GM12801 (cell line): ENCODE measurements around the gene KRT6C.

Experiments used
- TF ChIP-seq, protein P1 (sequence below): IDR thresholded peaks from one replicate; pipeline ENCODE4 v1.5.1; 2011; ENCODE audit warnings: control low read depth; ENCODE audit not compliant: insufficient read length; ENCODE audit errors: extremely low read depth

KRT6C gene

DNA sequence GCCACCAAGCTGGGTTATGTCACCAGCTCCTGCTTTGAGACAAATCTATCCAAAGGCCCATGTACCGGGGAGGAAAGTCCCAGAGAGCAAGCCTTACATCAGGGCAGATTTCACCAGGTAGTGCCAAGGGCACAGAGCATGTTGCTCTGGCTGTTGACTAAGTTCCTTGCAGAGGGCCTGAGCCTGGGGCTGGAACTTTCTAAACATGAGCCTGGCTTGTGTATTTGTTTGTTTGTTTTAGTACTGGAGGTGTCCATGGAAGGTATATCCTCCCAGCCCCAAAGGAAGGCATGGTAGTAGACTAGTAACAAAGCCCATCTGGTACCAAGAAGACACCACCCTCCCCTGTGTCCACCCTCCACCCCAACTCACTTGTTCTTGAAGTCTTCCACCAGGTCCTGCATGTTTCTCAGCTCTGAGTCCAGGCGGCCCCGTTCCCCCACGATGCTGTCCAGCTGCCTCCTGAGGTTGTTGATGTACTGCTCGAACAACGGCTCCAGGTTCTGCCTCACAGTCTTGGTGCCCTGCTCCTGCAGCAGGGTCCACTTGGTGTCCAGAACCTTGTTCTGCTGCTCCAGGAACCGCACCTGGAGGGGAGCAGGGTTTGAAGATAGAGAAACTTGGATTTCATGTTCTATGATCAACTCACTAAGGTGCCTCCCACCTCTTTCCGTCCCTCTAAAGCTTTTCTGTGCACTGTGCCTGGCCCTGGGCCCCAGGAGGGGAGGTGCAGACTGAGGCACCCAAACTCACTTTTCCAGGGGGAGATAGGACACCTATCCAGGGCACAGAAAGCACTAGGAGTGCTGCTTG lies 45.2 kb upstream of the KRT6C start:
- TF ChIP-seq, protein P1, sequence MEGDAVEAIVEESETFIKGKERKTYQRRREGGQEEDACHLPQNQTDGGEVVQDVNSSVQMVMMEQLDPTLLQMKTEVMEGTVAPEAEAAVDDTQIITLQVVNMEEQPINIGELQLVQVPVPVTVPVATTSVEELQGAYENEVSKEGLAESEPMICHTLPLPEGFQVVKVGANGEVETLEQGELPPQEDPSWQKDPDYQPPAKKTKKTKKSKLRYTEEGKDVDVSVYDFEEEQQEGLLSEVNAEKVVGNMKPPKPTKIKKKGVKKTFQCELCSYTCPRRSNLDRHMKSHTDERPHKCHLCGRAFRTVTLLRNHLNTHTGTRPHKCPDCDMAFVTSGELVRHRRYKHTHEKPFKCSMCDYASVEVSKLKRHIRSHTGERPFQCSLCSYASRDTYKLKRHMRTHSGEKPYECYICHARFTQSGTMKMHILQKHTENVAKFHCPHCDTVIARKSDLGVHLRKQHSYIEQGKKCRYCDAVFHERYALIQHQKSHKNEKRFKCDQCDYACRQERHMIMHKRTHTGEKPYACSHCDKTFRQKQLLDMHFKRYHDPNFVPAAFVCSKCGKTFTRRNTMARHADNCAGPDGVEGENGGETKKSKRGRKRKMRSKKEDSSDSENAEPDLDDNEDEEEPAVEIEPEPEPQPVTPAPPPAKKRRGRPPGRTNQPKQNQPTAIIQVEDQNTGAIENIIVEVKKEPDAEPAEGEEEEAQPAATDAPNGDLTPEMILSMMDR = no peak

DNA sequence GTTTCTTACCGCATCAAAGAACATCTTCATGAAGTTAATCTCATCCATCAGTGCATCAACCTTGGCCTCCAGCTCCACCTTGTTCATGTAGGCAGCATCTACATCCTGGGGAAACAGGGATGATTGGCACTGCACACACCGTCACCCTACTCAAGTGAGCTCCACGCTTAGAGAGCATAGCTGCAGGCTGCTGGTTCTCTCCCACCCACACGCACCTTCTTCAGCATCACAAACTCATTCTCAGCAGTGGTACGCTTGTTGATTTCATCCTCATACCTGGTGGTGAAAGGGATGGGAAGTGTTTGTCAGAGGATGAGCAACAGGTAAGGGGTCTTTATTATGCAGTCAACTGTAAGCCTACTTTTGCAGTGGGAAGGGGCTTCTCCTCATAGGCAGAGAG lies 44.3 kb upstream of the KRT6C start:
- TF ChIP-seq, protein P1 = no peak

DNA sequence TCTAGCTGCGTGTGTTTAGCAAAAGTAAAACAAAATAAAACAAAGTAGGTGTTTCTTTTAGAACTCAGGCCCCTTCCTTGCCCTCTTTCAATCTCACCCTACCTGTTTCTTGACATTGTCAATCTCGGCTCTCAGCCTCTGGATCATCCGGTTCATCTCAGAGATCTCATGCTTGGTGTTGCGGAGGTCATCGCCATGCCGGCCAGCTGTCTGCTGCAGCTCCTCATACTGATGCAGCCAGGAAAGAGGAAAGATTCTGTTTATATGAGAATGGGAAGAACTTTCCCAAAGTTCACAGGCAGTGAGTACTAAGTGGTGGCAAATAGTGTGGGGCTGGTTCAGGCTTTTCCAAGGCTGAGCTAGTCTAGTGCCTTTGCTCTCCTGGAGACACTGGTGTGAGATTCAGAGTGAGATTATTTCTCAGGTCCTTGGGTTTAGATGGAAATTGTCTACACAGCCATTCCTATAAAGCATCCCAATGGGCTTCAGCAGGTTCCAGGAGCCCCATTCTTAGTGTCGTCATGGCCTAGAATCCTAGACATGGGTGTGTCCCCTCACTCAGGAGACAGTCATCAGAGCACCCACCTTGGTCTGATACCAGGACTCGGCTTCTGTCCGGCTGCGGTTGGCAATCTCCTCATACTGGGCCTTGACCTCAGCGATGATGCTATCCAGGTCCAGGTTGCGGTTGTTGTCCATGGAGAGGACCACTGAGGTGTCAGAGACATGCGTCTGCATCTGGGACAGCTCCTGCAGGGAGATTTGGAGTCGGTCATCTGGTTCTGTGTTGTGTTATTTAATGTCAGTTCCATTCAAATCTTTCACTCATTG lies 43.6 kb upstream of the KRT6C start:
- TF ChIP-seq, protein P1 = no peak

DNA sequence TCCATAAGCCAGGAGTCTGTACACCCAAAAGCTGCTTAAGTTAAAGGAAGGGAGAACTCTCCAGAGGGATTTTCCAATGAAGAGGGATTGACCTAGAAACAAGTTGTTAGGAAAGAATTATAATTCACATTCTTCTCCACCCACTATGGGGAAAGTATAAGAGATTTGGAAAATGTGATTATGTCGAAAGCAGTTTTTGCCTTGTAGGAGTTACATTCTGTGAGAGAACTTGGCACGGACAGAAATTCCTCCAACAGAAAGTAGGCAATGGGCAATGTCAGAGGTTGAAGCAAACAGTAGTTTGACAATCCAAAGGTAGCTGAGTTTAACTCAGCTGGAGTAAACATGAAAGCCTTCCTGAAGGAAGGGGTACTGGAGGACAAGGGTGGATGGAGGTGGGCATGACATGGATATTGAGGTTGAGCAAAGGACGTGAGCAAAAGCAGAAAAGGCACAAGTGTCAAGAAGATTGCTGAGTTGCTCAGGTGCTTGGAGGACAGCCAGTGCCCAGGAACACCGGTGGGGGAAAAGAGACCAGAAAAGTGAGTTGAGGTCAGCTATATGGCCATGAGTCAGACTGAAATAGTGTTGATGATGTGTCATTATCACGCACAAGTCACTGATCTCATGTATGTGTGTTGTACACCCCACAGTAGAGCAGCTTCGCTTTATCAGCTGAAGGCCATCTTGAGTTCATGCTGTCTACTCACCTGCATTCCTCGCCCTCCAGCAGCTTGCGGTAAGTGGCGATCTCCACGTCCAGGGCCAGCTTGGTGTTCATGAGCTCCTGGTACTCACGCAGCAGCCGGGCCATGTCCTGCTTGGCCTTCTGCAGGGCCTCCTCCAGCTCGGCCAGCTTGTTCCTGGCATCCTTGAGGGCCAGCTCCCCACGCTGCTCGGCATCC lies 42.6 kb upstream of the KRT6C start:
- TF ChIP-seq, protein P1 = no peak

DNA sequence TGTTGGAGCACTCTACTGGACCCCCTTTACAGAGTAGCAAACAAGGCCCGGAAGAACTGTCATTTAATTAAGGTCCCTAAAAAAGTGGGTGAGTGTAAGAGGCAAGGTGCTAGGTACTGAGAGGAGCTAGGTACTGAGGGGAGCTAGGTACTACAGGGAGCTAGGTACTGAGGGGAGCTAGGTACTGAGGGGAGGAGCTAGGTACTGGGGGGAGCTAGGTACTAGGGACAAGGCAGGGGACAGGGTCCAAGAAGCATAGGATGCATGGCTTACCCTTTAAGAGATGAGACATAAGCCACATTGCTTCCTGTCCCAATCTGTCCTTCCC lies 41.7 kb upstream of the KRT6C start:
- TF ChIP-seq, protein P1 = no peak

DNA sequence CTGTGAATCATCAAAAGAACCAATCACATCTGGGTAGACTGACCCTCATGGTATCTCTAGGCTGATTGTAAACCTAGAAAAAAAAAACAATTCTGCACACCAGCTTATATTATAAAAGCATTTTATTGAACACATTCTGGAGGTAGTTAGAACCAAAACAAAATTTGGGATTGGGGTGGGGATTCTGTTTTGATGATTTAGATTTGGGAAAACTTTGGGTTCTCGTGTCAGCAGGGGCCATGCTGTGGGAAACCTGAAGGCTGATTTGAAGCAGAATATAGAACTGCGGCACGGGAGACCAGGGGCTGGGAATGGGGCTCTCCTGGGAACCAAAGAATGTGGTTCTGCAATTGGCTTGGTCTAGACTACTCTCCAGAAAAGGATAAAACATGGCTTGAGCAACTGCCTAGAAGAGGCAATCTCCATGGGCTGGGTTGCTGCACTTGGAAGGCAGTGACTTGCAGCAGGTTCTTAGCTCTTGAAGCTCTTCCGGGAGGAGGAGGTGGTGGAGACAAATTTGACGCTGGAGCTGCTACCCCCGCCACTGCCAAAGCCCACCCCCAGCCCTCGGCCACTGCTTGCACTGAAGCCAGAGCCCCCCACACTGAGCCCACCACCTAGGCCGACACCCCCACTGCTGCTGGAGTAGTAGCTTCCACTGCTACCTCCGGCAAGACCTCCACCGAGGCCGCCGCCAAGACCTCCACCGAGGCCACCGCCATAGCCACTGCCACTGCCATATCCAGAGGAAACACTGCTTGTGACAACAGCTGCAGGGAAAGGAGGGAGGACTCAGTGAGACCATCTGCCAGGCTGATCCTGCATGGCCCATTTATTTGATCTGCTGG lies 41.1 kb upstream of the KRT6C start:
- TF ChIP-seq, protein P1 = no peak
